Measurements from ENCODE around the gene SLC6A12. TPM values are rescaled to one million over a fixed set of nuclear protein-coding genes. Genes with fewer than 3 reads are reported as not detected.

SLC6A12 gene
- total and polyA plus RNA-seq, 8 donors, result 0.37 to 8.4 (median 1.4) TPM

GRCh38 chr12:213527-213932 lies 427 bp downstream of the SLC6A12 start:
- no peak overlapping the region for H3K4me3 ChIP-seq
- no peaks in the 10 kb centered on the region for H3K36me3 ChIP-seq
- intact Hi-C loops (cut with DNase I), result no loop called here
- 46 to 56% methylated on average over 12 of the region's 12 CpGs for WGBS, 2 donors
- TF ChIP-seq CTCF (IDR thresholded peaks at IDR 0.05), result no peak
- DNase-seq (peak in 1 of 6 donors; percentile 67), ATAC-seq (peak in 1 of 4 donors; percentile 5), FAIRE-seq (no peak)
- H3K4me1 ChIP-seq, result peaks cover 0 to 7% (median 5%) of the 10 kb centered on the region in 3 donors
- no peak overlapping the region for H3K27ac ChIP-seq
- no peaks in the 10 kb centered on the region for H3K9me3 ChIP-seq
- H3K27me3 ChIP-seq, result no peaks in the 10 kb centered on the region

- FAIRE-seq (no peak), DNase-seq (peak; percentile 62 to 89 (median 72)), ATAC-seq (peak; percentile 25 to 65 (median 50))
- no peak for TF ChIP-seq CTCF (IDR thresholded peaks at IDR 0.05)
- Histone ChIP-seq H3K27ac (no peak overlapping the region), H3K27me3 (no peaks in the 10 kb centered on the region), H3K4me1 (peaks cover 0 to 7% (median 5%) of the 10 kb centered on the region in 3 donors), H3K9me3 (no peaks in the 10 kb centered on the region), H3K4me3 (no peak overlapping the region), H3K36me3 (no peaks in the 10 kb centered on the region)
- WGBS, 2 donors, result 22 to 32% methylated on average over 22 of the region's 22 CpGs
- intact Hi-C loops (cut with DNase I), result no loop called here
Measured at GRCh38 chr12:212715-213526, 1.0 kb downstream of the SLC6A12 start.

- Histone ChIP-seq H3K27me3 (no peaks in the 10 kb centered on the region), H3K4me1 (peaks cover 0 to 7% (median 5%) of the 10 kb centered on the region in 3 donors), H3K4me3 (no peak overlapping the region), H3K36me3 (no peaks in the 10 kb centered on the region), H3K9me3 (no peaks in the 10 kb centered on the region), H3K27ac (no peak overlapping the region)
- intact Hi-C loops (cut with DNase I), result no loop called here
- 65 to 77% methylated on average over 8 of the region's 8 CpGs for WGBS, 2 donors
- ATAC-seq (no peak), DNase-seq (no peak), FAIRE-seq (no peak)
- no peak for TF ChIP-seq CTCF (IDR thresholded peaks at IDR 0.05)
Measured at GRCh38 chr12:212415-212714, 1.6 kb downstream of the SLC6A12 start.

- FAIRE-seq, result no peak
- TF ChIP-seq CTCF (IDR thresholded peaks at IDR 0.05), result no peak
- H3K27ac ChIP-seq, result no peak overlapping the region
Measured at GRCh38 chr12:211639-212414, 2.1 kb downstream of the SLC6A12 start.

More at GRCh38 chr12:211639-212414, 2.1 kb downstream of the SLC6A12 start:
- no peaks in the 10 kb centered on the region for H3K36me3 ChIP-seq
- ATAC-seq (no peak), DNase-seq (peak in 1 of 6 donors; percentile 24)
- whole genome bisulfite sequencing, 2 donors, result 88% methylated on average over 16 of the region's 16 CpGs
- H3K4me1 ChIP-seq, result peaks cover 0 to 7% (median 5%) of the 10 kb centered on the region in 3 donors
- no peaks in the 10 kb centered on the region for H3K9me3 ChIP-seq
- H3K27me3 ChIP-seq, result no peaks in the 10 kb centered on the region
- no peak overlapping the region for H3K4me3 ChIP-seq
- intact Hi-C loops (cut with DNase I), result no loop called here

All from pancreas (tissue), 10 donors.